OCI-LY1 (cell line): Measurements from ENCODE around the gene FBLN7.

ENCODE experiments used
- EZH2 ChIP-seq: fragments of 200-600 bp; sonication (generic), shearing (Covaris generic); IDR thresholded peaks from 2 replicates; pipeline ENCODE4 v1.8.0; 2017; ENCODE audit warnings: borderline replicate concordance, mixed run types, mild to moderate bottlenecking, antibody characterized with exemption, low read length, moderate library complexity, mixed read lengths
- TF ChIP-seq, protein P1 (sequence below): fragments of 200-600 bp; sonication (generic), shearing (Covaris generic); IDR thresholded peaks from 2 replicates; pipeline ENCODE4 v1.5.1; 2017; ENCODE audit warnings: mild to moderate bottlenecking, antibody characterized with exemption, low read length, moderate library complexity, mixed read lengths

DNA sequence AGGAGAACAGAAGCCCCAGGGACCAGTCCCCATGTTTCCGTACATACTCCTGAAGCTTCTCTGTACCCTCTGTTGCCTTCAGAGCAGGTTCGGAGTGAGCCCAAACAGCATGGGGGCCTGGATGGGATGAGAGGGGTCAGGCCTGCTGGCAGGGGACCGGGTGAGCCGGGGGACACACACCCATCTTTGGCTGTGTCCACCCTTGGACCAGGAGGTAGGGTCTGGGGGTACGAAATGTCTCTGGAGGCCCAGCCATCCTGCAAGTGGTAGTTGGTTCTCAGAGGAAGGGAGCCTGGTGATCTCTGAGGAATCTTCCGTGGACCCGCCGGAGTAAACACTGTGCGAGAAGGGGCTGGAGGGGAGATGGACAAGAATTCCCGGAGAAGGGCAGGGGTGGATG, 15.3 kb downstream of the FBLN7 start:
- TF ChIP-seq, protein P1, sequence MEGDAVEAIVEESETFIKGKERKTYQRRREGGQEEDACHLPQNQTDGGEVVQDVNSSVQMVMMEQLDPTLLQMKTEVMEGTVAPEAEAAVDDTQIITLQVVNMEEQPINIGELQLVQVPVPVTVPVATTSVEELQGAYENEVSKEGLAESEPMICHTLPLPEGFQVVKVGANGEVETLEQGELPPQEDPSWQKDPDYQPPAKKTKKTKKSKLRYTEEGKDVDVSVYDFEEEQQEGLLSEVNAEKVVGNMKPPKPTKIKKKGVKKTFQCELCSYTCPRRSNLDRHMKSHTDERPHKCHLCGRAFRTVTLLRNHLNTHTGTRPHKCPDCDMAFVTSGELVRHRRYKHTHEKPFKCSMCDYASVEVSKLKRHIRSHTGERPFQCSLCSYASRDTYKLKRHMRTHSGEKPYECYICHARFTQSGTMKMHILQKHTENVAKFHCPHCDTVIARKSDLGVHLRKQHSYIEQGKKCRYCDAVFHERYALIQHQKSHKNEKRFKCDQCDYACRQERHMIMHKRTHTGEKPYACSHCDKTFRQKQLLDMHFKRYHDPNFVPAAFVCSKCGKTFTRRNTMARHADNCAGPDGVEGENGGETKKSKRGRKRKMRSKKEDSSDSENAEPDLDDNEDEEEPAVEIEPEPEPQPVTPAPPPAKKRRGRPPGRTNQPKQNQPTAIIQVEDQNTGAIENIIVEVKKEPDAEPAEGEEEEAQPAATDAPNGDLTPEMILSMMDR: no peak
- TF ChIP-seq EZH2: no peak
